Small intestine (tissue), 7 donors: ENCODE measurements around the gene HES6. TPM values are rescaled to one million over a fixed set of nuclear protein-coding genes. Genes with fewer than 3 reads are reported as not detected.

Experiments used
- DNase-seq, 2 donors: peaks; one replicate each; pipeline versions ENCODE4 v3.0.0 to v3.0.0-alpha.2; 2013
- FAIRE-seq: peaks from 2 replicates; lab custom pipeline; 2012; peaks lifted over from hg19 to GRCh38; lab: Jason Lieb, UNC
- H3K27ac ChIP-seq, 3 donors: one replicate each; pipeline ENCODE4 v1.5.1; 2013; ENCODE audit warnings: low read length in 2 of 3, mild to moderate bottlenecking in 2 of 3, control low read depth in 1 of 3, inconsistent platforms in 1 of 3, low read depth in 1 of 3, moderate library complexity in 1 of 3
- H3K27me3 ChIP-seq, 3 donors: one replicate each; pipeline ENCODE4 v1.6.1; 2013; ENCODE audit warnings: low read length in 3 of 3, inconsistent platforms in 1 of 3; ENCODE audit not compliant: control insufficient read depth in 3 of 3, insufficient read depth in 3 of 3
- H3K36me3 ChIP-seq, 3 donors: one replicate each; pipeline ENCODE4 v1.6.1; 2013; ENCODE audit warnings: low read length in 3 of 3, inconsistent platforms in 1 of 3, low read depth in 1 of 3, mild to moderate bottlenecking in 1 of 3, moderate library complexity in 1 of 3; ENCODE audit not compliant: control insufficient read depth in 3 of 3, insufficient read depth in 2 of 3
- H3K4me1 ChIP-seq, 3 donors: one replicate each; pipeline ENCODE4 v1.6.1; 2013; ENCODE audit warnings: low read length in 2 of 3, inconsistent platforms in 1 of 3, low read depth in 1 of 3, mild to moderate bottlenecking in 1 of 3, moderate library complexity in 1 of 3; ENCODE audit not compliant: control insufficient read depth in 3 of 3, insufficient read depth in 2 of 3
- H3K4me3 ChIP-seq, 3 donors: one replicate each; pipeline ENCODE4 v1.5.1; 2013; ENCODE audit warnings: low read length in 3 of 3, control low read depth in 1 of 3, inconsistent platforms in 1 of 3, low read depth in 1 of 3, mild to moderate bottlenecking in 1 of 3, moderate library complexity in 1 of 3
- H3K9me3 ChIP-seq, 2 donors: one replicate each; pipeline ENCODE4 v1.6.1; 2013; ENCODE audit warnings: low read depth in 1 of 2, low read length in 1 of 2; ENCODE audit not compliant: control insufficient read depth in 2 of 2, insufficient read depth in 1 of 2
- WGBS, 3 donors: extraction: QIAGEN DNeasy Blood & Tissue Kit; methylation state at CpG; one replicate each; pipeline ENCODE4 v1.1.7; 2013; 5-methylcytosine and 5-hydroxymethylcytosine counted together
- polyA plus RNA-seq, 4 donors: library from polyadenylated mRNA; stranded (reverse) in 3 of 4; unstranded in 1 of 4; fragments of 200-250 nt in 3 of 4; fragments of 120-200 nt in 1 of 4; gene quantifications; one replicate each; pipeline versions ENCODE4 v1.2.1 to v1.2.3, GENCODE V29; 2013
- donor health status: healthy with polysubstance abuse.
- donor health status: control.
- donor health status: control.
- donor health status: Bipolar disorder and iron deficiency.
- donor health status: healthy.

HES6 gene
- polyA plus RNA-seq, 4 donors, result 18.2 to 94.3 (median 29.5) TPM

DNA sequence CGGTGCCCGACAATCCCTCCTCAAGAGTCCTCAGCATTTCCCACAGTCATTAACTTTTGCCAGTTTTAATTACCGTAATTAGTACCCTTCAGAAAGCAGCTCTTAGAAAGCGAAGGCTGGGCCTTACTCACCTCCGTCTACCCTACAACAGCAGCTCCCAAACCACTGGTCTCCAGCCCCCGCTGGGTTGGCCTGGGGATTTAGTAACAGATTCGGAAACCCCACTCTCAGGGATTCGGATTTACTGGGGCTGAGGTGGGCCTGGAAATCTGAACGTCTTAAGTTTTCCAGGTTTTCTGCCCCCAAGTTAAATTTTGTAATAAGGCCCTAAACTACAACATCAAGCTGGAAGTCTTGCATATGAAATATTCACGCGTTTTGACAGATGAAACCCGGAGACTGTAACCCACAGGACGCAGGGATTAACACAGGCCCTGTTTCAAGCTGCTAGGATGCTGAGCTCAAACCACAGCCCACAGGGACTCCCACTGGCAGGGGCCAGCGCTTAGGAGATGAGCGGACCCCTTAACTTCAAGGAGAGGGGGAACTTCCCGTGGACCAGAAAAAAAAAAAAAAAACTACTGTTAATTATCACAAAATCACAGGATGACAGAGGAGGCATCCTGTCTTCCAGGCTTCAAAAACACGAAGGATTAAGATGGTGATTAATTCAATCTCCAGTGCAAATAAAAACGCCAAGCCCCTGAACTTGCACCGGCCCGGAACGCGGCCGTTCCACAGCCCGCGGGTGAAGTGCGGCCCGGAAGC is 37.3 kb downstream of the HES6 start:
- Histone ChIP-seq H3K4me1 (peaks cover 3 to 16% (median 8%) of the 10 kb centered on the region in 3 donors), H3K27me3 (no peaks in the 10 kb centered on the region), H3K4me3 (peak overlapping the region; percentile 57 to 98 (median 93)), H3K27ac (peak overlapping the region; percentile 27 to 98 (median 96)), H3K9me3 (no peaks in the 10 kb centered on the region), H3K36me3 (peaks cover 0 to 5% (median 0%) of the 10 kb centered on the region in 3 donors)
- WGBS, 3 donors, result 1 to 7% (median 4%) methylated on average over 27 of the region's 27 CpGs
- FAIRE-seq, result no peak
- peak; percentile 10 to 40 for DNase-seq

DNA sequence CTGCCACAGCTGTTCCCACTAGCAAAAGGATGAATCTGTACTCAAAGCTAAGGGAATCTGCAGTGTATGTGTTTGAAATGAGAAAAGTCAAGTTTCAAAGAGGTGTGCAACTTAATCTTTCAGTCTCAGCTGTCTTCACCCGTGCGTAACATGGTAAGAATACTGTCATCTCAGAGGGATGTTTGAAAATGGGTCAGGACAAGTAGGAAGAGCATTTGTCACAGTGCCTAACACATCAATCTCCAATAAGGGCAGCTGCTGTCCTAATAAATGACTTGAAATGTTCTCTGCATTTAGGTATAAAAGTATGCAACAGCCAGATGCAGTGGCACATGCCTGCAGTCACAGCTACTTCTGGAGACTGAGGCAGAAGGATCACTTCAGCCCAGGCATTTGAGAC is 49.4 kb downstream of the HES6 start:
- H3K36me3 ChIP-seq, result peaks cover 12 to 44% (median 17%) of the 10 kb centered on the region in 3 donors
- DNase-seq (no peak), FAIRE-seq (no peak)
- H3K4me3 ChIP-seq, result no peak overlapping the region
- WGBS, 3 donors, result 90 to 94% (median 90%) methylated on average over 2 of the region's 2 CpGs
- H3K27me3 ChIP-seq, result no peaks in the 10 kb centered on the region
- no peaks in the 10 kb centered on the region for H3K4me1 ChIP-seq
- no peak overlapping the region for H3K27ac ChIP-seq
- no peaks in the 10 kb centered on the region for H3K9me3 ChIP-seq

Other genes with a start within 250 kb of the HES6 start
- 10 to 100 TPM; 12.7 to 28.8 (median 23.7) TPM for gene SCLY, start 179.0 kb downstream of the HES6 start, polyA plus RNA-seq
- 1 to 10 TPM in 1 of 4 donors, under 1 TPM in 2, not detected in 1; 0.54 to 1.4 (median 0.64) TPM for gene ESPNL, start 139.7 kb downstream of the HES6 start, polyA plus RNA-seq
- under 1 TPM in 2 of 4 donors, not detected in 2; 0.07 to 0.39 TPM for gene KLHL30, start 101.4 kb downstream of the HES6 start, polyA plus RNA-seq
- 1 to 10 TPM in 1 of 4 donors, under 1 TPM in 1, not detected in 2; 0.92 to 1.8 TPM for gene ERFE, start 81.1 kb downstream of the HES6 start, polyA plus RNA-seq
- 10 to 100 TPM; 37.6 to 66.0 (median 46.8) TPM for gene ILKAP, start 36.3 kb downstream of the HES6 start, polyA plus RNA-seq
- gene PER2, start 48.6 kb upstream of the HES6 start, polyA plus RNA-seq, result 10 to 100 TPM in 1 of 4 donors, 1 to 10 TPM in 3; 2.2 to 16.5 (median 4.1) TPM
- 10 to 100 TPM in 1 of 4 donors, 1 to 10 TPM in 3; 5.1 to 10.1 (median 7.5) TPM for gene TRAF3IP1, start 80.5 kb upstream of the HES6 start, polyA plus RNA-seq
- 10 to 100 TPM; 11.2 to 20.3 (median 15.2) TPM for gene ASB1, start 186.9 kb upstream of the HES6 start, polyA plus RNA-seq